ENCODE measurements around the gene AGGF1.

GRCh38 chr5:77011498-77011897, 18.7 kb upstream of the AGGF1 start:
- no peak for TF ChIP-seq CTCF (IDR thresholded peaks at IDR 0.05; ENCODE audit: poor library complexity, severe bottlenecking)
- no peak for TF ChIP-seq POLR2AphosphoS5 (IDR thresholded peaks at IDR 0.05)
- no peak for TF ChIP-seq EZH2 (IDR thresholded peaks at IDR 0.05; ENCODE audit: borderline replicate concordance, insufficient read depth, low read length, poor library complexity, severe bottlenecking)
- no peak for TF ChIP-seq RAD21 (conservative IDR thresholded peaks at IDR 0.05)
- no peak for TF ChIP-seq REST (IDR thresholded peaks at IDR 0.05; ENCODE audit: borderline replicate concordance)
- TF ChIP-seq SMC3 (conservative IDR thresholded peaks at IDR 0.05; ENCODE audit: poor library complexity) = no peak
- no peak for TF ChIP-seq TAF1 (IDR thresholded peaks at IDR 0.05; ENCODE audit: low read depth)

Measured in neural cell (in vitro differentiated cells).